ENCODE data around the gene AUTS2.

DNA sequence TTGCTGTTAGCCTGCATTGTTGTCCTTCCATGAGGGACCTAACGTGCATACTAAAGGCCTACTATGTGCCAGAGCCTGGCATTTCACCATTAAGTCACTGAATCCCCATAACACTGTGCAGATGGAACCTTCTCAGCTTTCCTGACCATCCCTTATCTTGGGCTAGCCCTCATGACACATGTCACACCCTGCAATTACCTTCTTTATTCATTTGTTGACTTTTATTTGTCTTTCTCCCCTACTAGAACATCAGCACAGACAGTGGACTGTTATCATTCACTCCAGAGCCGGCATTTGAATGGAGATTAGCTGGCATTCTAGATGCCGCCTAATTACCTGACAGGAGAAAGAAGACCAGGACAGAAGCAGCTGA is 1062.5 kb downstream of the AUTS2 start:
- no peak for TF ChIP-seq POLR2A (IDR thresholded peaks at IDR 0.05)
- TF ChIP-seq, protein P1, sequence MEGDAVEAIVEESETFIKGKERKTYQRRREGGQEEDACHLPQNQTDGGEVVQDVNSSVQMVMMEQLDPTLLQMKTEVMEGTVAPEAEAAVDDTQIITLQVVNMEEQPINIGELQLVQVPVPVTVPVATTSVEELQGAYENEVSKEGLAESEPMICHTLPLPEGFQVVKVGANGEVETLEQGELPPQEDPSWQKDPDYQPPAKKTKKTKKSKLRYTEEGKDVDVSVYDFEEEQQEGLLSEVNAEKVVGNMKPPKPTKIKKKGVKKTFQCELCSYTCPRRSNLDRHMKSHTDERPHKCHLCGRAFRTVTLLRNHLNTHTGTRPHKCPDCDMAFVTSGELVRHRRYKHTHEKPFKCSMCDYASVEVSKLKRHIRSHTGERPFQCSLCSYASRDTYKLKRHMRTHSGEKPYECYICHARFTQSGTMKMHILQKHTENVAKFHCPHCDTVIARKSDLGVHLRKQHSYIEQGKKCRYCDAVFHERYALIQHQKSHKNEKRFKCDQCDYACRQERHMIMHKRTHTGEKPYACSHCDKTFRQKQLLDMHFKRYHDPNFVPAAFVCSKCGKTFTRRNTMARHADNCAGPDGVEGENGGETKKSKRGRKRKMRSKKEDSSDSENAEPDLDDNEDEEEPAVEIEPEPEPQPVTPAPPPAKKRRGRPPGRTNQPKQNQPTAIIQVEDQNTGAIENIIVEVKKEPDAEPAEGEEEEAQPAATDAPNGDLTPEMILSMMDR (IDR thresholded peaks at IDR 0.05), result no peak
